Prostate gland (tissue), 2 donors: ENCODE results near the gene CCT2.

Source experiments
- POLR2A ChIP-seq: fragments of 450-650 bp; IDR thresholded peaks from one replicate; pipeline ENCODE4 v1.6.1; 2016; ENCODE audit warnings: antibody characterized with exemption, mild to moderate bottlenecking
- TF ChIP-seq, protein P1 (sequence below), 4 experiments: fragments of 200-600 bp in 2 of 4; fragments of 450-650 bp in 2 of 4; sonication (generic) in 2 of 4; IDR thresholded peaks; 1 replicate in 3 of 4; 2 replicates in 1 of 4; pipeline ENCODE4 v1.5.1; 2016 to 2019; ENCODE audit warnings: antibody characterized with exemption in 4 of 4, mild to moderate bottlenecking in 2 of 4, moderate library complexity in 2 of 4

GRCh38 chr12:69569236-69569635 lies 16.0 kb upstream of the CCT2 start:
- TF ChIP-seq, protein P1, sequence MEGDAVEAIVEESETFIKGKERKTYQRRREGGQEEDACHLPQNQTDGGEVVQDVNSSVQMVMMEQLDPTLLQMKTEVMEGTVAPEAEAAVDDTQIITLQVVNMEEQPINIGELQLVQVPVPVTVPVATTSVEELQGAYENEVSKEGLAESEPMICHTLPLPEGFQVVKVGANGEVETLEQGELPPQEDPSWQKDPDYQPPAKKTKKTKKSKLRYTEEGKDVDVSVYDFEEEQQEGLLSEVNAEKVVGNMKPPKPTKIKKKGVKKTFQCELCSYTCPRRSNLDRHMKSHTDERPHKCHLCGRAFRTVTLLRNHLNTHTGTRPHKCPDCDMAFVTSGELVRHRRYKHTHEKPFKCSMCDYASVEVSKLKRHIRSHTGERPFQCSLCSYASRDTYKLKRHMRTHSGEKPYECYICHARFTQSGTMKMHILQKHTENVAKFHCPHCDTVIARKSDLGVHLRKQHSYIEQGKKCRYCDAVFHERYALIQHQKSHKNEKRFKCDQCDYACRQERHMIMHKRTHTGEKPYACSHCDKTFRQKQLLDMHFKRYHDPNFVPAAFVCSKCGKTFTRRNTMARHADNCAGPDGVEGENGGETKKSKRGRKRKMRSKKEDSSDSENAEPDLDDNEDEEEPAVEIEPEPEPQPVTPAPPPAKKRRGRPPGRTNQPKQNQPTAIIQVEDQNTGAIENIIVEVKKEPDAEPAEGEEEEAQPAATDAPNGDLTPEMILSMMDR (IDR thresholded peaks at IDR 0.05): no peak
- no peak for TF ChIP-seq POLR2A
